ENCODE data around the gene ZNF99. TPM values are rescaled to one million over a fixed set of nuclear protein-coding genes. Genes with fewer than 3 reads are reported as not detected.

ZNF99 gene
- not detected for total RNA-seq (ENCODE audit: unreplicated experiment)
- long read RNA-seq = 0 reads

- TF ChIP-seq CTCF (IDR thresholded peaks at IDR 0.05; ENCODE audit: unreplicated experiment) = no peak
- Mint-ChIP-seq H3K9me3 (ENCODE audit: unreplicated experiment) (peaks cover 21% of the 10 kb centered on the region), H3K27ac (ENCODE audit: unreplicated experiment) (no peak within 1 kb of the TSS), H3K36me3 (ENCODE audit: low read depth, unreplicated experiment) (peaks cover 7% of the 10 kb centered on the region), H3K27me3 (ENCODE audit: unreplicated experiment) (peaks cover 2% of the 10 kb centered on the region), H3K4me1 (ENCODE audit: unreplicated experiment) (no peaks in the 10 kb centered on the region), H3K4me3 (ENCODE audit: unreplicated experiment) (no peak within 1 kb of the TSS)
- no peak for DNase-seq (ENCODE audit: low spot score)
These were observed at the start of gene ZNF99 for GRCh38 chr19:22783651-22784410. ZNF99 (minus strand) TSS chr19:22784151; CDS start chr19:22784016, 135 bp downstream.

- H3K4me3 Mint-ChIP-seq (ENCODE audit: unreplicated experiment) = no peak within 1 kb of the TSS
These were observed 48.2 kb upstream of the ZNF99 start, which contains the start of gene ZNF723 for GRCh38 chr19:22832031-22832762. ZNF723 (plus strand) TSS chr19:22832291; CDS start chr19:22832380, 89 bp downstream.

GRCh38 chr19:22831211-22831610 lies 47.3 kb upstream of the ZNF99 start:
- H3K36me3 Mint-ChIP-seq (ENCODE audit: low read depth, unreplicated experiment) = no peaks in the 10 kb centered on the region
- no peak for TF ChIP-seq CTCF (IDR thresholded peaks at IDR 0.05; ENCODE audit: unreplicated experiment)
- no peak for DNase-seq (ENCODE audit: low spot score)
- peaks cover 9% of the 10 kb centered on the region for H3K9me3 Mint-ChIP-seq (ENCODE audit: unreplicated experiment)
- no peaks in the 10 kb centered on the region for H3K27me3 Mint-ChIP-seq (ENCODE audit: unreplicated experiment)
- H3K4me3 Mint-ChIP-seq (ENCODE audit: unreplicated experiment) = no peak overlapping the region
- no peaks in the 10 kb centered on the region for H3K4me1 Mint-ChIP-seq (ENCODE audit: unreplicated experiment)
- no peak overlapping the region for H3K27ac Mint-ChIP-seq (ENCODE audit: unreplicated experiment)

More at GRCh38 chr19:22832031-22832762, 48.2 kb upstream of the ZNF99 start, which contains the start of gene ZNF723:
- Mint-ChIP-seq H3K27ac (ENCODE audit: unreplicated experiment) (no peak within 1 kb of the TSS), H3K9me3 (ENCODE audit: unreplicated experiment) (peaks cover 7% of the 10 kb centered on the region), H3K4me1 (ENCODE audit: unreplicated experiment) (no peaks in the 10 kb centered on the region), H3K27me3 (ENCODE audit: unreplicated experiment) (no peaks in the 10 kb centered on the region), H3K36me3 (ENCODE audit: low read depth, unreplicated experiment) (no peaks in the 10 kb centered on the region)
- TF ChIP-seq CTCF (IDR thresholded peaks at IDR 0.05; ENCODE audit: unreplicated experiment) = no peak
- no peak for DNase-seq (ENCODE audit: low spot score)

GRCh38 chr19:22814124-22814523 lies 30.2 kb upstream of the ZNF99 start:
- peaks cover 14% of the 10 kb centered on the region for H3K36me3 Mint-ChIP-seq (ENCODE audit: low read depth, unreplicated experiment)
- no peak for DNase-seq (ENCODE audit: low spot score)
- no peak overlapping the region for H3K4me3 Mint-ChIP-seq (ENCODE audit: unreplicated experiment)
- TF ChIP-seq CTCF (IDR thresholded peaks at IDR 0.05; ENCODE audit: unreplicated experiment) = no peak
- H3K27ac Mint-ChIP-seq (ENCODE audit: unreplicated experiment) = no peak overlapping the region
- peaks cover 62% of the 10 kb centered on the region for H3K9me3 Mint-ChIP-seq (ENCODE audit: unreplicated experiment)
- H3K27me3 Mint-ChIP-seq (ENCODE audit: unreplicated experiment) = peaks cover 4% of the 10 kb centered on the region
- no peaks in the 10 kb centered on the region for H3K4me1 Mint-ChIP-seq (ENCODE audit: unreplicated experiment)

All from endothelial cell (in vitro differentiated cells).